HEK293 (cell line): Measurements from ENCODE around the gene SMIM38.

Experiments
- CTCF ChIA-PET: fragments of 350-600 bp; formaldehyde crosslinking; extraction: SDS; loops from one replicate; lab custom pipeline; 2021; ENCODE audit warnings: antibody characterized with exemption; lab: Yijun Ruan, JAX
- POLR2A ChIA-PET: fragments of 300-600 bp; formaldehyde crosslinking; extraction: SDS; loops from one replicate; lab custom pipeline; 2020; ENCODE audit warnings: antibody characterized with exemption, inconsistent platforms; lab: Yijun Ruan, JAX
- H3K27ac ChIP-seq: fragments of 200-500 bp; sonication (Bioruptor generic); 2 replicates; pipeline ENCODE4 v1.5.1; 2014; ENCODE audit warnings: low read depth, low read length, control low read depth, inconsistent platforms; ENCODE audit errors: extremely low read depth
- H3K36me3 ChIP-seq, 2 experiments: fragments of 200-500 bp in 1 of 2; sonication (Bioruptor generic) in 1 of 2; 1 replicate in 1 of 2; 2 replicates in 1 of 2; pipeline ENCODE4 v1.5.1; 2014 to 2017; ENCODE audit warnings: inconsistent platforms in 2 of 2, low read length in 2 of 2; ENCODE audit not compliant: control insufficient read depth in 2 of 2, insufficient read depth in 1 of 2
- H3K4me1 ChIP-seq: fragments of 200-500 bp; sonication (Bioruptor generic); 2 replicates; pipeline ENCODE4 v1.5.1; 2014; ENCODE audit warnings: mild to moderate bottlenecking, low read length, inconsistent platforms; ENCODE audit not compliant: control insufficient read depth, insufficient read depth
- H3K4me3 ChIP-seq: 2 replicates; pipeline ENCODE4 v1.5.1; 2011; ENCODE audit warnings: low read depth, mild to moderate bottlenecking, control low read depth, low read length, moderate library complexity
- H3K9me3 ChIP-seq: fragments of 200-500 bp; sonication (Bioruptor generic); 2 replicates; pipeline ENCODE4 v1.5.1; 2014; ENCODE audit warnings: low read depth, low read length, inconsistent platforms; ENCODE audit not compliant: control insufficient read depth, insufficient read depth
- CTCF ChIP-seq: fragments of 450-650 bp; formaldehyde crosslinking; IDR thresholded peaks from 2 replicates; pipeline ENCODE4 v1.5.1; 2016; ENCODE audit warnings: missing biosample characterization, missing genetic modification characterization
- GFI1B ChIP-seq: fragments of 450-650 bp; formaldehyde crosslinking; IDR thresholded peaks from 2 replicates; pipeline ENCODE4 v1.5.1; 2016; ENCODE audit warnings: missing biosample characterization, missing genetic modification characterization
- KLF8 ChIP-seq: fragments of 450-650 bp; formaldehyde crosslinking; IDR thresholded peaks from 2 replicates; pipeline ENCODE4 v1.5.1; 2016; ENCODE audit warnings: missing biosample characterization, missing genetic modification characterization
- MEIS1 ChIP-seq: sonication (generic); formaldehyde crosslinking; IDR thresholded peaks from 2 replicates; pipeline ENCODE4 v1.8.1; 2022; ENCODE audit warnings: missing genetic modification reagents, mild to moderate bottlenecking, borderline replicate concordance
- OVOL3 ChIP-seq: fragments of 450-650 bp; formaldehyde crosslinking; IDR thresholded peaks from 2 replicates; pipeline ENCODE4 v1.5.1; 2016; ENCODE audit warnings: missing biosample characterization, missing genetic modification characterization
- SALL2 ChIP-seq: fragments of 450-650 bp; formaldehyde crosslinking; IDR thresholded peaks from 2 replicates; pipeline ENCODE4 v1.5.0; 2017; ENCODE audit warnings: missing biosample characterization, mild to moderate bottlenecking, missing genetic modification characterization, borderline replicate concordance
- SCRT1 ChIP-seq: fragments of 450-650 bp; formaldehyde crosslinking; IDR thresholded peaks from 2 replicates; pipeline ENCODE4 v1.5.1; 2016; ENCODE audit warnings: missing biosample characterization, missing genetic modification characterization, borderline replicate concordance
- SP3 ChIP-seq: fragments of 450-650 bp; formaldehyde crosslinking; IDR thresholded peaks from 2 replicates; pipeline ENCODE4 v1.5.1; 2016; ENCODE audit warnings: missing biosample characterization, missing genetic modification characterization
- SP7 ChIP-seq: fragments of 450-650 bp; formaldehyde crosslinking; IDR thresholded peaks from 2 replicates; pipeline ENCODE4 v1.5.1; 2016; ENCODE audit warnings: missing biosample characterization, missing genetic modification characterization
- ZBTB49 ChIP-seq: fragments of 450-650 bp; formaldehyde crosslinking; IDR thresholded peaks from 2 replicates; pipeline ENCODE4 v1.5.1; 2016; ENCODE audit warnings: missing biosample characterization, missing genetic modification characterization, low read depth
- ZFP69B ChIP-seq: fragments of 450-650 bp; formaldehyde crosslinking; IDR thresholded peaks from 2 replicates; pipeline ENCODE4 v1.5.1; 2016; ENCODE audit warnings: missing biosample characterization, missing genetic modification characterization
- ZNF112 ChIP-seq: fragments of 450-650 bp; formaldehyde crosslinking; IDR thresholded peaks from 2 replicates; pipeline ENCODE4 v1.5.0; 2017; ENCODE audit warnings: missing biosample characterization, missing genetic modification characterization
- ZNF140 ChIP-seq: fragments of 450-650 bp; formaldehyde crosslinking; IDR thresholded peaks from 2 replicates; pipeline ENCODE4 v1.5.1; 2016; ENCODE audit warnings: missing biosample characterization, missing genetic modification characterization
- ZNF292 ChIP-seq: fragments of 450-650 bp; formaldehyde crosslinking; IDR thresholded peaks from 2 replicates; pipeline ENCODE4 v1.5.1; 2016; ENCODE audit warnings: low read depth, missing biosample characterization, missing genetic modification characterization, borderline replicate concordance
- ZNF335 ChIP-seq: fragments of 450-650 bp; formaldehyde crosslinking; conservative IDR thresholded peaks from 2 replicates; pipeline ENCODE4 v1.5.1; 2016; ENCODE audit warnings: missing biosample characterization, missing genetic modification characterization
- ZNF391 ChIP-seq: fragments of 450-650 bp; formaldehyde crosslinking; IDR thresholded peaks from 2 replicates; pipeline ENCODE4 v1.5.1; 2016; ENCODE audit warnings: low read depth, missing biosample characterization, missing genetic modification characterization, borderline replicate concordance
- ZNF423 ChIP-seq: fragments of 450-650 bp; formaldehyde crosslinking; IDR thresholded peaks from 2 replicates; pipeline ENCODE4 v1.5.1; 2016; ENCODE audit warnings: missing biosample characterization, missing genetic modification characterization
- ZNF610 ChIP-seq: fragments of 450-650 bp; formaldehyde crosslinking; IDR thresholded peaks from 2 replicates; pipeline ENCODE4 v1.5.1; 2016; ENCODE audit warnings: missing biosample characterization, missing genetic modification characterization, borderline replicate concordance
- ZNF654 ChIP-seq: fragments of 450-650 bp; formaldehyde crosslinking; IDR thresholded peaks from 2 replicates; pipeline ENCODE4 v1.5.1; 2016; ENCODE audit warnings: low read depth, missing biosample characterization, missing genetic modification characterization
- ZNF670 ChIP-seq: fragments of 450-650 bp; formaldehyde crosslinking; IDR thresholded peaks from 2 replicates; pipeline ENCODE4 v1.5.1; 2016; ENCODE audit warnings: missing biosample characterization, missing genetic modification characterization, low read depth
- ZNF76 ChIP-seq: fragments of 450-650 bp; formaldehyde crosslinking; IDR thresholded peaks from 2 replicates; pipeline ENCODE4; 2016; ENCODE audit warnings: low read depth, missing biosample characterization, missing genetic modification characterization, borderline replicate concordance
- TF ChIP-seq, protein P1 (sequence below): fragments of 450-650 bp; formaldehyde crosslinking; IDR thresholded peaks from 2 replicates; pipeline ENCODE4 v1.5.1; 2016; ENCODE audit warnings: missing biosample characterization, missing genetic modification characterization

Gene SMIM38

GRCh38 chr11:69151836-69152235 is 3.9 kb upstream of the SMIM38 start:
- TF ChIP-seq SCRT1: no peak
- TF ChIP-seq ZNF335: no peak
- TF ChIP-seq, protein P1, sequence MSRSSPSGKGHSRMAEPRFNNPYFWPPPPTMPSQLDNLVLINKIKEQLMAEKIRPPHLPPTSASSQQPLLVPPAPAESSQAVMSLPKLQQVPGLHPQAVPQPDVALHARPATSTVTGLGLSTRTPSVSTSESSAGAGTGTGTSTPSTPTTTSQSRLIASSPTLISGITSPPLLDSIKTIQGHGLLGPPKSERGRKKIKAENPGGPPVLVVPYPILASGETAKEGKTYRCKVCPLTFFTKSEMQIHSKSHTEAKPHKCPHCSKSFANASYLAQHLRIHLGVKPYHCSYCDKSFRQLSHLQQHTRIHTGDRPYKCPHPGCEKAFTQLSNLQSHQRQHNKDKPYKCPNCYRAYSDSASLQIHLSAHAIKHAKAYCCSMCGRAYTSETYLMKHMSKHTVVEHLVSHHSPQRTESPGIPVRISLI (tag by site-specific recombination): no peak
- no peak for TF ChIP-seq ZFP69B (tag by site-specific recombination)
- no peak for TF ChIP-seq KLF8 (tag by site-specific recombination)
- TF ChIP-seq, all 188 proteins: peak for 0
- H3K27ac ChIP-seq: no peak overlapping the region
- H3K9me3 ChIP-seq: no peaks in the 10 kb centered on the region
- no peak overlapping the region for H3K4me3 ChIP-seq
- ChIA-PET POLR2A (interaction anchor here (0.7 kb wide), 2 partner anchors 22 to 923 kb away, joined by 3 read pairs; no protein-coding TSS in a partner anchor), CTCF (interaction anchor here (1.9 kb wide), 1 partner anchor 20 kb away, joined by 7 read pairs; no protein-coding TSS in a partner anchor)
- H3K4me1 ChIP-seq: no peaks in the 10 kb centered on the region
- no peaks in the 10 kb centered on the region for H3K36me3 ChIP-seq

- no peaks in the 10 kb centered on the region for H3K9me3 ChIP-seq
- POLR2A ChIA-PET: interaction anchor here (0.6 to 0.7 kb wide), 4 partner anchors 21 to 922 kb away, joined by 3 to 6 read pairs (median 4); no protein-coding TSS in a partner anchor
- no peak overlapping the region for H3K27ac ChIP-seq
- no peaks in the 10 kb centered on the region for H3K4me1 ChIP-seq
- H3K36me3 ChIP-seq: no peaks in the 10 kb centered on the region
- no peak overlapping the region for H3K4me3 ChIP-seq
- CTCF ChIA-PET: interaction anchor here (0.6 kb wide), 2 partner anchors 21 to 278 kb away, joined by 3 read pairs; no protein-coding TSS in a partner anchor
- TF ChIP-seq SALL2 (tag by site-specific recombination) (no peak), ZNF391 (no peak), ZNF292 (tag by site-specific recombination) (no peak), ZNF112 (tag by site-specific recombination) (no peak), ZFP69B (tag by site-specific recombination) (no peak), SP7 (tag by site-specific recombination) (no peak), MEIS1 (no peak), ZNF610 (tag by site-specific recombination) (no peak), ZNF654 (tag by site-specific recombination) (no peak), OVOL3 (tag by site-specific recombination) (no peak), ZNF670 (tag by site-specific recombination) (no peak), SP3 (tag by site-specific recombination) (no peak), ZNF423 (tag by site-specific recombination) (no peak), ZBTB49 (tag by site-specific recombination) (no peak), ZNF140 (tag by site-specific recombination) (no peak), GFI1B (tag by site-specific recombination) (no peak), ZNF76 (no peak), CTCF (tag by site-specific recombination) (no peak)
Observed at GRCh38 chr11:69152733-69153421, 2.9 kb upstream of the SMIM38 start.
